Measurements from ENCODE around the gene ATP6V1B1.
A peak's percentile ranks its signal among the peaks of the same experiment; 100 is the strongest.

Gene ATP6V1B1

DNA sequence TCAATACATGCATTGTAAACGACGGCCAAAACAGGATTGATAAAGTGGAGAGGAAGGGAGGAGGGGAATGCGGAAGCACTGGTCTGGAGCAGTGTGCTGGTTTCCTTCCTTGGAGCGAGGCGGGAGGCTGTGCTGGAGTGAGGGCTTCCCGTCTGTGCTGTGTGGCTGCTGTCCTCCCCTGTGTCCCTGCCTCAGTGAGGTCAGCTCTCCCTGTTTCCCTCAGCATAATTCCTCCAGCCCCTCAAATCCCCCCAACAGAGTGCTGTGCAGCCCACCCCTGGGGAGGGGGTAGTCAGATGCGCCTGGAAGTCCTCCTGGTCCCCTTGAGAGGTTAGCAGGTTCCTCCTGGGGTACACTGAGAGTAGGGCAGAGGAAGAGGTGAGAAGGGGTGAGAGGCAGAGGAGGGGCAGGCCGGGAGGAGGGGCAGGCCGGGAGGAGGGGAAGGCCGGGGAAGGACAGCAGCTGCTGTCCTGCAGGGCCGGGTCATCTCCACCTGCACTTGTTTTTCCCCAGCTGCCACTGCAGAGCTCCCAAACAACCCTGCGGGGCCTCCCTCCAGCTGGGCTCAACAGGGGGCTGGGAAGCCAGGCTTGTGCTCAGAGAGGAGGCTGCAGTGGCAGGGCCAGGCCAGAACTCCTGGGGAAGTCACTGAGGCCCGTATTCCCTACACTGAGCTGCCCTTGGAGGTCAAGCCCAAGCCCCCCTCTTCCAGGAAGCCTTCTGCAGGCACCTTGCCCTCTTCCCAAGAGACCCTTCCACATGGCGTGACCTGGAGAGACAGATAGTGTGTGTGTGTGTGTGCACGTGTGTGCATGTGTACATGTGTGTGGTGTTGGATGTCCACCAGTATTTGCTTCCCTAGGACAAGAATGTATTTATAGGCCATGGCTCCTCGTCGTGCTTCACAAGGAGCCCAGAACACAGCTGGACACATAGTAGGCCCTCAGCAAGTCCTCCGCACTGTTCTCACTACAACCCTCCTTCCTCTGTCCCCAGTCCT lies 13.2 kb upstream of the ATP6V1B1 start:
- Histone ChIP-seq H4K20me1 (ENCODE audit: insufficient read depth, low read length, poor library complexity, severe bottlenecking) (no peaks in the 10 kb centered on the region), H3K4me2 (ENCODE audit: low read depth, low read length, poor library complexity, severe bottlenecking) (no peak overlapping the region), H3K27me3 (ENCODE audit: insufficient read depth, low read length, poor library complexity, severe bottlenecking) (no peaks in the 10 kb centered on the region), H3K9me3 (ENCODE audit: insufficient read depth, low read depth, low read length) (no peaks in the 10 kb centered on the region), H2AFZ (ENCODE audit: low read length) (no peak overlapping the region), H3K4me3 (ENCODE audit: low read length, poor library complexity, severe bottlenecking) (no peak overlapping the region), H3F3A (ENCODE audit: low read depth) (no peaks in the 10 kb centered on the region), H3K79me2 (ENCODE audit: insufficient read depth, low read length) (no peaks in the 10 kb centered on the region), H3K9ac (ENCODE audit: low read depth, low read length, poor library complexity, severe bottlenecking) (no peak overlapping the region), H3K9me2 (replicated peaks; ENCODE audit: low read depth, low read length) (no peaks in the 10 kb centered on the region), H3K36me3 (ENCODE audit: insufficient read depth, low read length) (no peaks in the 10 kb centered on the region), H3K4me1 (ENCODE audit: insufficient read depth, low read length, poor library complexity, severe bottlenecking) (no peaks in the 10 kb centered on the region)
- no peak for TF ChIP-seq EZH2phosphoT487 (IDR thresholded peaks at IDR 0.05; ENCODE audit: borderline replicate concordance)
- TF ChIP-seq, protein P1, sequence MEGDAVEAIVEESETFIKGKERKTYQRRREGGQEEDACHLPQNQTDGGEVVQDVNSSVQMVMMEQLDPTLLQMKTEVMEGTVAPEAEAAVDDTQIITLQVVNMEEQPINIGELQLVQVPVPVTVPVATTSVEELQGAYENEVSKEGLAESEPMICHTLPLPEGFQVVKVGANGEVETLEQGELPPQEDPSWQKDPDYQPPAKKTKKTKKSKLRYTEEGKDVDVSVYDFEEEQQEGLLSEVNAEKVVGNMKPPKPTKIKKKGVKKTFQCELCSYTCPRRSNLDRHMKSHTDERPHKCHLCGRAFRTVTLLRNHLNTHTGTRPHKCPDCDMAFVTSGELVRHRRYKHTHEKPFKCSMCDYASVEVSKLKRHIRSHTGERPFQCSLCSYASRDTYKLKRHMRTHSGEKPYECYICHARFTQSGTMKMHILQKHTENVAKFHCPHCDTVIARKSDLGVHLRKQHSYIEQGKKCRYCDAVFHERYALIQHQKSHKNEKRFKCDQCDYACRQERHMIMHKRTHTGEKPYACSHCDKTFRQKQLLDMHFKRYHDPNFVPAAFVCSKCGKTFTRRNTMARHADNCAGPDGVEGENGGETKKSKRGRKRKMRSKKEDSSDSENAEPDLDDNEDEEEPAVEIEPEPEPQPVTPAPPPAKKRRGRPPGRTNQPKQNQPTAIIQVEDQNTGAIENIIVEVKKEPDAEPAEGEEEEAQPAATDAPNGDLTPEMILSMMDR (conservative IDR thresholded peaks at IDR 0.05; ENCODE audit: low read length), result no peak

DNA sequence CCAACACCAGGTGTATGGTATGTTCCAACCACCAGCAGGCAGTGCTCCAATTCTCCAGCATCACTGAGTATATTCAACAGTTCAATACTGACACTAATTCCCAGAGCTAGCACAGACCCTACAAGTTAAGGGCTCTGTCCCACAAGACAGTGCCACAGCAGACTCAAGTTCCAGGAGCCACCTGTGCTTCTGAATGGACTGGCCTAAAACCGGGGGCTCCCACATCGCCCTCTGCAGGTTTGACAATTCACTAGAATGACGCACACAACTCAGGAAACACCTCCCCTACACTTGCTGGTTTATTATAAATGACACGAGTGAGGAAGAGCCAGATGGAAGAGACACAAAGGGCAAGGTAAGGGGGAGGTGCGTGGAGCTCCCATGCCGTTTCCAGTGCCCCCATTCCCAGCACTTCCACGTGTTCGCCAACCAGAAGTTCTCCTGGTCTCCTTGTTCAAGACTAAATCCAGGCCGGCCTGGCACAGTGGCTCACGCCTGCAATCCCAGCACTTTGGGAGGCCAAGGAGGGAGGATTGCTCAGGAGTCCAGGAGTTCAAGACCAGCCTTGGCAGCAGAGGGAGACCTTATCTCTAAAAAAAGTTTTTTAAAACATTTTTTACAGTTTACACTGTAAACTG lies 12.2 kb upstream of the ATP6V1B1 start:
- Histone ChIP-seq H3K9ac (ENCODE audit: low read depth, low read length, poor library complexity, severe bottlenecking) (no peak overlapping the region), H4K20me1 (ENCODE audit: insufficient read depth, low read length, poor library complexity, severe bottlenecking) (no peaks in the 10 kb centered on the region), H3K36me3 (ENCODE audit: insufficient read depth, low read length) (no peaks in the 10 kb centered on the region), H3K9me2 (replicated peaks; ENCODE audit: low read depth, low read length) (no peaks in the 10 kb centered on the region), H3K4me1 (ENCODE audit: insufficient read depth, low read length, poor library complexity, severe bottlenecking) (no peaks in the 10 kb centered on the region), H2AFZ (ENCODE audit: low read length) (no peak overlapping the region; the same call in 1 of the 2 replicates), H3F3A (ENCODE audit: low read depth) (no peaks in the 10 kb centered on the region), H3K27me3 (ENCODE audit: insufficient read depth, low read length, poor library complexity, severe bottlenecking) (no peaks in the 10 kb centered on the region), H3K9me3 (ENCODE audit: insufficient read depth, low read depth, low read length) (no peaks in the 10 kb centered on the region), H3K4me3 (ENCODE audit: low read length, poor library complexity, severe bottlenecking) (no peak overlapping the region), H3K79me2 (ENCODE audit: insufficient read depth, low read length) (no peaks in the 10 kb centered on the region), H3K4me2 (ENCODE audit: low read depth, low read length, poor library complexity, severe bottlenecking) (no peak overlapping the region)
- no peak for TF ChIP-seq EZH2phosphoT487 (IDR thresholded peaks at IDR 0.05; ENCODE audit: borderline replicate concordance)
- TF ChIP-seq, protein P1 (conservative IDR thresholded peaks at IDR 0.05; ENCODE audit: low read length), result peak; percentile 73

DNA sequence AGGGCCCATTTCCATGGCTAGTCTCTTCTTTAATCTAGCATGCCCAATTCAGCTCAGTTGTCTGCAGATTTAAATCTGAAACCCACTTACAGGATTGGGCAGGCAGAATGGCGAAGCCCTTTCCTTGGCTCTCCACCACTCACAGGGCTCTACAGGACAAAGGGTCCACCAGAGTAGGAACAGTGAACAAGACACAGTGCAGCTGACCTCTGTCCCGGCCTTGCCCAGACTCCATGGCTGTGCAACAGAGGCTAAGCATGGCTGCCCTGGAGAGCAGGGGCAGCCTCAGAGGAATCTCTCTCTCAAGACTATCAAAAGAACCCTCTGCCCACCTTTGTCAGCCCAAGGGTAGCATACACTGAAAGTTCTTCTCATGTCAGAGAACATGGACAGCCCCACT lies 9.7 kb upstream of the ATP6V1B1 start:
- Histone ChIP-seq H3K4me2 (ENCODE audit: low read depth, low read length, poor library complexity, severe bottlenecking) (no peak overlapping the region), H2AFZ (ENCODE audit: low read length) (no peak overlapping the region), H3K9me2 (replicated peaks; ENCODE audit: low read depth, low read length) (no peaks in the 10 kb centered on the region), H3K36me3 (ENCODE audit: insufficient read depth, low read length) (no peaks in the 10 kb centered on the region), H3K9me3 (ENCODE audit: insufficient read depth, low read depth, low read length) (no peaks in the 10 kb centered on the region), H4K20me1 (ENCODE audit: insufficient read depth, low read length, poor library complexity, severe bottlenecking) (no peaks in the 10 kb centered on the region), H3K9ac (ENCODE audit: low read depth, low read length, poor library complexity, severe bottlenecking) (no peak overlapping the region), H3K4me1 (ENCODE audit: insufficient read depth, low read length, poor library complexity, severe bottlenecking) (peaks cover 10% of the 10 kb centered on the region), H3K79me2 (ENCODE audit: insufficient read depth, low read length) (no peaks in the 10 kb centered on the region), H3K27me3 (ENCODE audit: insufficient read depth, low read length, poor library complexity, severe bottlenecking) (no peaks in the 10 kb centered on the region), H3F3A (ENCODE audit: low read depth) (no peaks in the 10 kb centered on the region), H3K4me3 (ENCODE audit: low read length, poor library complexity, severe bottlenecking) (no peak overlapping the region)
- TF ChIP-seq, protein P1 (conservative IDR thresholded peaks at IDR 0.05; ENCODE audit: low read length), result no peak
- TF ChIP-seq EZH2phosphoT487 (IDR thresholded peaks at IDR 0.05; ENCODE audit: borderline replicate concordance), result no peak

All from Loucy (cell line).